DOHH2 (cell line): ENCODE data around the gene GSG1L.

Experiments used
- H3F3A ChIP-seq: fragments of 200-600 bp; sonication (generic), shearing (Covaris generic); 2 replicates; pipeline ENCODE4 v1.6.0; 2016; ENCODE audit warnings: antibody characterized with exemption, mild to moderate bottlenecking; ENCODE audit not compliant: control insufficient read depth, insufficient read depth
- H3K27ac ChIP-seq: fragments of 200-600 bp; sonication (generic); 2 replicates; pipeline ENCODE4 v1.5.1; 2014; ENCODE audit warnings: low read depth, mild to moderate bottlenecking, low read length, moderate library complexity
- H3K27me3 ChIP-seq: fragments of 200-600 bp; sonication (generic); 2 replicates; pipeline ENCODE4 v1.6.1; 2014; ENCODE audit warnings: mild to moderate bottlenecking, low read length, mixed read lengths; ENCODE audit not compliant: control insufficient read depth
- H3K36me3 ChIP-seq: fragments of 200-600 bp; sonication (generic); 2 replicates; pipeline ENCODE4 v1.6.1; 2014; ENCODE audit warnings: mild to moderate bottlenecking, low read length, moderate library complexity, mixed read lengths; ENCODE audit not compliant: control insufficient read depth
- H3K4me1 ChIP-seq: fragments of 200-600 bp; sonication (generic); 2 replicates; pipeline ENCODE4 v1.6.1; 2014; ENCODE audit warnings: mild to moderate bottlenecking, low read length, mixed read lengths; ENCODE audit not compliant: control insufficient read depth
- H3K4me2 ChIP-seq: fragments of 200-600 bp; sonication (generic); 2 replicates; pipeline ENCODE4 v1.6.0; 2014; ENCODE audit warnings: mild to moderate bottlenecking, low read length, moderate library complexity
- H3K4me3 ChIP-seq: fragments of 200-600 bp; sonication (generic); 2 replicates; pipeline ENCODE4 v1.5.1; 2014; ENCODE audit warnings: mild to moderate bottlenecking, low read length, mixed read lengths
- H3K79me2 ChIP-seq: fragments of 200-600 bp; sonication (generic); 2 replicates; pipeline ENCODE4 v1.6.1; 2014; ENCODE audit warnings: mild to moderate bottlenecking, low read length, mixed read lengths; ENCODE audit not compliant: control insufficient read depth
- H3K9me2 ChIP-seq: fragments of 200-600 bp; sonication (generic); replicated peaks from 2 replicates; pipeline ENCODE4 v1.6.1; 2014; ENCODE audit warnings: mild to moderate bottlenecking, low read length, mixed read lengths; ENCODE audit not compliant: control insufficient read depth
- H3K9me3 ChIP-seq: fragments of 200-600 bp; sonication (generic); 2 replicates; pipeline ENCODE4 v1.6.1; 2014; ENCODE audit warnings: antibody characterized with exemption, low read length, mixed read lengths; ENCODE audit not compliant: control insufficient read depth, insufficient read depth
- H4K20me1 ChIP-seq: fragments of 200-600 bp; sonication (generic); 2 replicates; pipeline ENCODE4 v1.6.0; 2014; ENCODE audit warnings: low read depth, mild to moderate bottlenecking, antibody characterized with exemption, low read length, moderate library complexity; ENCODE audit not compliant: control insufficient read depth, insufficient read depth
- EZH2phosphoT487 ChIP-seq: fragments of 200-600 bp; sonication (generic); IDR thresholded peaks from 2 replicates; pipeline ENCODE4 v1.6.1; 2017; ENCODE audit warnings: borderline replicate concordance, mild to moderate bottlenecking, antibody characterized with exemption, low read length, moderate library complexity, mixed read lengths
- TF ChIP-seq, protein P1 (sequence below): fragments of 200-600 bp; sonication (generic); IDR thresholded peaks from one replicate; pipeline ENCODE4 v1.5.1; 2014; ENCODE audit warnings: antibody characterized with exemption, mild to moderate bottlenecking, low read depth, low read length; ENCODE audit not compliant: poor library complexity, severe bottlenecking

GSG1L gene

DNA sequence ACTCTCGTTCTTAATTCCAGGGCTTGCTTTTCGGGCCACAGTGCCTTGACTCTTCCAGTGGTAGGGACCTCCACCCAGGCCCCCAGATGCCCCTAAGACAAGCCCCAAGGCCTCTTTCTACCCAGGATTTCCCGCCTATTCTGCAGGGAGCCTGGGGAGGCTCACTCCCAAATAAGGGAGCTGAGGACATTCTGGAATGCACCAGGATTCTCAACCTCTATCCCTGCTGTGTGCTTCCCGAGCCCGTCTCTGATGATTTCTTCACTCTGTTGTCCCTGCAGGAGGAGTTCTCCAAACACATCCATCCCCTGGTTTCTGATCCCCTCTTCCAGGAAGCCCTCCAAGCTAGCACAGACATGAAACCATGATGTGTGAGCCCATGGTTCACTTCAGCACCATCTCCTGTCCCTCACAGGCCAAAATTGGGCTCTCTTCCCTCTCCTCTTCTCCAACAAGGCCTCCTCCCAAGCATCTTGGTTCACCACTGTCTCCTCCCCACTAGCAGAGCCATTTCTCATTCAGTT, 257.6 kb downstream of the GSG1L start:
- Histone ChIP-seq H3K27me3 (no peaks in the 10 kb centered on the region), H3K79me2 (no peaks in the 10 kb centered on the region), H3K4me2 (no peak overlapping the region), H3K4me1 (no peaks in the 10 kb centered on the region), H3F3A (no peaks in the 10 kb centered on the region), H3K27ac (no peak overlapping the region), H3K4me3 (no peak overlapping the region), H3K36me3 (no peaks in the 10 kb centered on the region), H3K9me3 (no peaks in the 10 kb centered on the region), H4K20me1 (no peaks in the 10 kb centered on the region), H3K9me2 (no peaks in the 10 kb centered on the region)
- no peak for TF ChIP-seq EZH2phosphoT487
- TF ChIP-seq, protein P1, sequence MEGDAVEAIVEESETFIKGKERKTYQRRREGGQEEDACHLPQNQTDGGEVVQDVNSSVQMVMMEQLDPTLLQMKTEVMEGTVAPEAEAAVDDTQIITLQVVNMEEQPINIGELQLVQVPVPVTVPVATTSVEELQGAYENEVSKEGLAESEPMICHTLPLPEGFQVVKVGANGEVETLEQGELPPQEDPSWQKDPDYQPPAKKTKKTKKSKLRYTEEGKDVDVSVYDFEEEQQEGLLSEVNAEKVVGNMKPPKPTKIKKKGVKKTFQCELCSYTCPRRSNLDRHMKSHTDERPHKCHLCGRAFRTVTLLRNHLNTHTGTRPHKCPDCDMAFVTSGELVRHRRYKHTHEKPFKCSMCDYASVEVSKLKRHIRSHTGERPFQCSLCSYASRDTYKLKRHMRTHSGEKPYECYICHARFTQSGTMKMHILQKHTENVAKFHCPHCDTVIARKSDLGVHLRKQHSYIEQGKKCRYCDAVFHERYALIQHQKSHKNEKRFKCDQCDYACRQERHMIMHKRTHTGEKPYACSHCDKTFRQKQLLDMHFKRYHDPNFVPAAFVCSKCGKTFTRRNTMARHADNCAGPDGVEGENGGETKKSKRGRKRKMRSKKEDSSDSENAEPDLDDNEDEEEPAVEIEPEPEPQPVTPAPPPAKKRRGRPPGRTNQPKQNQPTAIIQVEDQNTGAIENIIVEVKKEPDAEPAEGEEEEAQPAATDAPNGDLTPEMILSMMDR: no peak

DNA sequence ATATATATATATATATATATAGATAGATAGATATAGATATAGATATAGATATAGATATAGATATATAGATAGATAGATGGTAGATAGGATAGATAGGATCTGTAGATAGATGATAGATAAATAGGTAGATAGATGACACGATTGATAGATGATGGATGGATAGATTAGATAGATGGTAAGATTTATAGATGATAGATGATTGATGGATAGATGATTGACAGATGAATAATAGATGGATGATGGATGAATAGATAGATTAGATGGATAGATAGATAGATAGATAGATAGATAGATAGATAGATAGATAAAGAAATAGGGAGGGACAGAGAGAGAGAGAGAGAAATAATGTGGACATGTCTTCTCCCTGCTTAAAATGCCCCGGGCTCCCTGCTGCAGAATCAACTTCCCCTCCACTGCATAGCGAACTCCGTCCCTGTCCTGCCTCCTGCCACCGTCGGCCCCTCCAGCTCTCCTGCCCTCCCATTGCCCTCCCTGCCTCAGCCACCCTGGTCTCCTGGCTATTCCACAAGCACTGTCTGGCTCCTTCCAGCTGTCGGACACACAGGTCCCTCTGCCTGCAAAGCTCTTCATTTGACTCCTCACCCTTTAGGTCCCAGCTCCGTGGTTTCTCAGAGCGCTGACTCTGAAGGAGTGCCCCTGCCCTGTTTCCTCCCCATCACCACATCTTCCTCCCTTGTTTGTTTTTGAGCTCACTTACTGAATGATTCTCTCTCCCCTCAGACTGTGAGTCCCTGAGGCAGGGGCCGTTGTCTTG, 259.6 kb downstream of the GSG1L start:
- Histone ChIP-seq H3K36me3 (no peaks in the 10 kb centered on the region), H3K9me3 (no peaks in the 10 kb centered on the region), H3K4me2 (no peak overlapping the region), H3K4me1 (no peaks in the 10 kb centered on the region), H3K27me3 (no peaks in the 10 kb centered on the region), H3K4me3 (no peak overlapping the region), H3K79me2 (no peaks in the 10 kb centered on the region), H3K27ac (no peak overlapping the region), H3F3A (no peaks in the 10 kb centered on the region), H3K9me2 (no peaks in the 10 kb centered on the region), H4K20me1 (no peaks in the 10 kb centered on the region)
- TF ChIP-seq, protein P1: no peak
- no peak for TF ChIP-seq EZH2phosphoT487

DNA sequence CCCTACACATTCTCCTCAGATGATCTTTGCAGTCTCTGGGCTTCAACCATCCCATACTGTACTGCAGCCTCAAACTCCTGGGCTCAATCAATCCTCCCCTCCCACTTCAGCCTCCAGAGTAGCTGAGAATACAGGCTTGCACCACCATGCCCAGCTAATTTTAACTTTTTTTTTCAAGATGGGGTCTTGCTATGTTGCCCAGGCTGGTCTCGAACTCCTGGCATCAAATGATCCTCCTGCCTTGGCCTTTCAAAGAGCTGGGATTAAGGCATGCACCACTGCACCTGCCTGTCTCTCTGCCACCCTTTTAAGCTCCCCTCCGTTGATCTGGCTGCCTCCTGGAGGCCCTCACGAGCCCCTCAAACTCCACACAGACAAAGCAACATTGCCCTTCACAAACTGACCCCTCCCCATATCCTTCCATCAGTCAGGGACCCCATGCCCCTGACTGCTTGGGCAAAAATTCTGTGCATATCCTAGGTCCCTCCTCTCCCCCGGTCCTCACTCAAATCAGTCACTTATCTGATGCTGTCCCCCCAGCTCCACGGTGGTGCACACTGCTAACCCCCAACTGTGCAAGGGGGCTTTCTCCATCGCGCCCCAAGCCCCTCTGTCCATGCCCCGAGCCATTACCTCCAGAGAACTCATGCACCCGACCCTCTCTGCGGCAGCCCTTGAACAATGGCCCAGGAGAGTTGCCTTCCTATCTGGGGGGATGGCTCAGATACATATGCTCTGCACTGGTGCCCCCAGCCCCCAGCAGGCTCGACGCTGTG, 260.7 kb downstream of the GSG1L start:
- Histone ChIP-seq H4K20me1 (no peaks in the 10 kb centered on the region), H3K9me3 (no peaks in the 10 kb centered on the region), H3K4me2 (no peak overlapping the region), H3F3A (no peaks in the 10 kb centered on the region), H3K4me3 (no peak overlapping the region), H3K79me2 (no peaks in the 10 kb centered on the region), H3K27me3 (no peaks in the 10 kb centered on the region), H3K9me2 (no peaks in the 10 kb centered on the region), H3K27ac (no peak overlapping the region), H3K36me3 (no peaks in the 10 kb centered on the region), H3K4me1 (no peaks in the 10 kb centered on the region)
- TF ChIP-seq, protein P1: no peak
- TF ChIP-seq EZH2phosphoT487: no peak
